HAP-1 (cell line): ENCODE data around the gene PRMT3.
"Not testable (repeated sequence)": the region's sequence is repeated elsewhere in the genome, so short reads cannot be mapped to it uniquely, and the experiment has no call there.

Experiments used
- DNase-seq, 2 experiments: peaks; one replicate each; pipeline ENCODE4 v3.0.0-alpha.2; 2016 to 2020; ENCODE audit warnings: low spot score in 2 of 2
- H3K27me3 ChIP-seq: fragments of 250-450 bp; sonication (Bioruptor Pico); 2 replicates; pipeline ENCODE4 v1.5.1; 2020; ENCODE audit warnings: low read depth, mild to moderate bottlenecking, moderate library complexity
- H3K36me3 ChIP-seq: fragments of 250-450 bp; sonication (Bioruptor Pico); replicated peaks from 2 replicates; pipeline ENCODE4 v1.5.1; 2020; ENCODE audit warnings: mild to moderate bottlenecking
- H3K4me1 ChIP-seq: fragments of 250-450 bp; sonication (Bioruptor Pico); 2 replicates; pipeline ENCODE4 v1.5.1; 2020; ENCODE audit warnings: mild to moderate bottlenecking
- H3K4me3 ChIP-seq: fragments of 250-450 bp; sonication (Bioruptor Pico); 2 replicates; pipeline ENCODE4 v1.5.1; 2020; ENCODE audit warnings: mild to moderate bottlenecking, moderate library complexity
- H3K9me3 ChIP-seq: fragments of 250-450 bp; sonication (Bioruptor Pico); 2 replicates; pipeline ENCODE4 v1.5.1; 2020; ENCODE audit warnings: mild to moderate bottlenecking, moderate library complexity
- in situ Hi-C: fragments of 300-500 bp; cut with MboI; formaldehyde crosslinking; loops from 3 replicates; pipeline ENCODE4 v1.14.3; 2020; ENCODE audit warnings: low sequenced_read_pairs, inconsistent platforms, mixed read lengths

Gene PRMT3

DNA sequence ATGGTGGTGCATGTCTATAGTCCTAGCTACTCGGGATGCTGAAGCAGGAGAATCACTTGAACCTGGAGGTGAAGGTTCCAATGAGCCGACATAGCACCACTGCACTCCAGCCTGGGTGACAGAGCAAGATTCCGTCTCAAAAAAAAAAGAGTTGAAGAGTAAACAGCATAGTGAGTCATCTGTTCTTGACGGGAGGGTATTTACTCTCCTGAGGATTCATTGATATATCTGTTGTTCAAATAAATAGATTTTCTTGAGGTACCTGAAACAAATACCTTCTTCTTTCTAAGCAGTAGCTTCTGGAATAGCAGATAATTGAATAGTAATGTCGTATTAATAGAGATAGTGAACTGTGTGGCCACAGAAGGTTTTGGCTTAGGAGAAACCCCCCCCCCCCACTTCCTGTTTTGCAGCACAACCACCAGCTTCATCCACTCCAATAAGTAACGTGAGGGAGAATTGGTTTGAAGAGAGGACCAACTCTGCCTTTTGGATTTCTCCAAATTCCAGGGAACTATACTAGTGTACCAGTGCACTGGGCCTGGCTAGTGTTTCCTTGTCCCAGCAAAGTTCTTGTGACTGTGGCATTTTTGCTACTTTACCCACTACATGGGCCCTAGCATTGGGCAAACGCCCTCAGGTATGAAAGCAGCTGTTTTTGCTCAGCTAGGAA, 90.0 kb downstream of the PRMT3 start:
- in situ Hi-C loops: no loop called here
- H3K4me3 ChIP-seq: no peak overlapping the region

DNA sequence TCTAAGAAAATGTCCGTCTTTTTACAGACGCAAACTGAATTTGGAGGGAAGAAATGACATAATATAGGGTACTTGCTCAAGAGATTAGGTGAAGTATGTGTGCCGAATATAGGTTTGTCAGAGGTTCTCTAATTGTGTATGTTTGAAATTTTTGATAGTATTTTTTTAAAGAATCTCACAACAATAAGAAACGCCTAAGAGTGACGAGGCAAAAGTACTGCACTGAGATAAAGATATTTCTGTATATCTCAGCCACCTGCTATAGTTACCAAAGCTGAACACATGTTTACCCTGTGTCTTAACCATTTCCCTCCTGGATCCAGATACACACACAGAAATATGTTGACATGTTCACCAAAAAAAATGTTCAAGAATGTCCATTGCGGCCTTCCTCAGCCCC, 92.0 kb downstream of the PRMT3 start:
- Histone ChIP-seq H3K9me3 (no peaks in the 10 kb centered on the region), H3K4me1 (peaks cover 14% of the 10 kb centered on the region), H3K27me3 (no peaks in the 10 kb centered on the region), H3K4me3 (no peak overlapping the region), H3K36me3 (no peaks in the 10 kb centered on the region; the same call in none of the 2 replicates)
- no peak for DNase-seq
- in situ Hi-C loops: no loop called here

More for the DNA sequence above, 90.0 kb downstream of the PRMT3 start:
- Histone ChIP-seq H3K4me1 (peaks cover 23% of the 10 kb centered on the region), H3K9me3 (no peaks in the 10 kb centered on the region), H3K27me3 (no peaks in the 10 kb centered on the region), H3K36me3 (no peaks in the 10 kb centered on the region; the same call in 1 of the 2 replicates)
- DNase-seq: no peak

DNA sequence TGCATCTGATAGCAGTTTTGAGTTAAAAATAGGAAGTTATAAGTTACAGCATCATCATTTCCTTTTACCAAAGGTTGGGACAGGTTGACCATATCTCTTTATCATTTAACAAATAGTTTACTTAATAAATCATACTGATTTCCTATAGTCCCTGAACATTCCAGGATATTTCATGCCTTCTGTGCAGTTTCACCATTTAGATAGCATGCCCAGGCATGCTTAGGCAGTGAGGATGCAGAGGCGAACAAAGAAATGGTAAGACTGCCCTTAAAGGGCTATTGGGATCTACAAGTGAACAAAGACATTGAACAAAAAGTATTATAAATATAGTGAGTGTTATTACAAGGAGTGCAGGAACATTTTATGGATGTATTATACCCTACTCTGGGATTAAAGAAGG, 96.4 kb downstream of the PRMT3 start:
- no peak for DNase-seq

GRCh38 chr11:20484416-20484815, 96.9 kb downstream of the PRMT3 start:
- H3K4me1 ChIP-seq, DNase-seq, H3K4me3 ChIP-seq, H3K9me3 ChIP-seq, H3K36me3 ChIP-seq, H3K27me3 ChIP-seq, in situ Hi-C loops: not testable (repeated sequence)

More for the DNA sequence above, 96.4 kb downstream of the PRMT3 start:
- H3K9me3 ChIP-seq: no peaks in the 10 kb centered on the region
- in situ Hi-C loops: no loop called here
- H3K4me1 ChIP-seq: no peaks in the 10 kb centered on the region
- H3K36me3 ChIP-seq: no peaks in the 10 kb centered on the region; the same call in none of the 2 replicates
- H3K4me3 ChIP-seq: no peak overlapping the region
- no peaks in the 10 kb centered on the region for H3K27me3 ChIP-seq

DNA sequence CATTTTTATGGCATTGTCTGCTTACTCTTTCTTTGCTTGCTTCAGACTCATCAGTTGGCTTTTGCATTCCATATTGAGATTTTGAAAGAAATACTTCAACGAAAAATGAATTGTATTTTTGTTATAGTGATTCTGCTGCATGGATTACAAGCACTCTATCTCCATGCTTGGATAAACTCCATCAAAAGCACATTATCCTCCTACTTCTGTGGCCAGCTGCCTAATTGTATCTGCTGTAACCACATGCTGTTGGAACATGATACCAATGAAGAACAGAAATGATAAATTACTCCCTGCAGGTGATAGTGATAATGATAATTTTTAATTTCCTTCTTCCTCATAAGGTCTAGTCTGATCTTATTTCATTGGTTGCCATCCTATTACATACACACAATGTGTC, 100.8 kb downstream of the PRMT3 start:
- in situ Hi-C loops: no loop called here
- Histone ChIP-seq H3K9me3 (no peaks in the 10 kb centered on the region), H3K4me1 (peaks cover 7% of the 10 kb centered on the region; the same call in 1 of the 2 replicates), H3K27me3 (no peaks in the 10 kb centered on the region), H3K36me3 (peaks cover 3% of the 10 kb centered on the region; the same call in 1 of the 2 replicates), H3K4me3 (no peak overlapping the region)
- no peak for DNase-seq

DNA sequence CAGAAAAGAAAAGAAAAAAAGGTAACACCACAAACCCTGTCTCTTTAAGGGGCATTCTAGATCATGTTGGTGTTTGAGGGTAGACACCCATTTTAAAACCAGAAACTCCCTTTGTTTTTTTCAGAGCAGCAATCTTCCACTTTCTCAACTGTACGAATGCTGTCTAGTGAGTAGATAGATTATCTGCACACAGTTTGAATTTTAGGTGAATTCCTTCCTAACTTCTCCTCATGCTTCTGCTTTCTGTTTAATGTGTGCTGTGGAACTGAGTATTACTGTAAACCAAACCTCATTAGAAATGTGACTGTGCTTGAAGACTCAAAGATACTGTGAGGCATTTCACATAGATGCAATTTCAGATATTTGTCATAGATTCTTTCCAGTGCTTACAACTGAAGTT, 102.4 kb downstream of the PRMT3 start:
- H3K4me1 ChIP-seq: peaks cover 7% of the 10 kb centered on the region; the same call in 1 of the 2 replicates
- H3K4me3 ChIP-seq: no peak overlapping the region
- H3K27me3 ChIP-seq: no peaks in the 10 kb centered on the region
- no peak for DNase-seq
- in situ Hi-C loops: no loop called here
- peaks cover 5% of the 10 kb centered on the region; the same call in 1 of the 2 replicates for H3K36me3 ChIP-seq
- H3K9me3 ChIP-seq: no peaks in the 10 kb centered on the region

- Histone ChIP-seq H3K4me3 (no peak overlapping the region), H3K27me3 (no peaks in the 10 kb centered on the region), H3K9me3 (no peaks in the 10 kb centered on the region), H3K36me3 (peaks cover 14% of the 10 kb centered on the region; the same call in 1 of the 2 replicates), H3K4me1 (peaks cover 7% of the 10 kb centered on the region; the same call in 1 of the 2 replicates)
- DNase-seq: no peak
- in situ Hi-C loops: no loop called here
These were observed 105.8 kb downstream of the PRMT3 start for GRCh38 chr11:20493340-20493739.

DNA sequence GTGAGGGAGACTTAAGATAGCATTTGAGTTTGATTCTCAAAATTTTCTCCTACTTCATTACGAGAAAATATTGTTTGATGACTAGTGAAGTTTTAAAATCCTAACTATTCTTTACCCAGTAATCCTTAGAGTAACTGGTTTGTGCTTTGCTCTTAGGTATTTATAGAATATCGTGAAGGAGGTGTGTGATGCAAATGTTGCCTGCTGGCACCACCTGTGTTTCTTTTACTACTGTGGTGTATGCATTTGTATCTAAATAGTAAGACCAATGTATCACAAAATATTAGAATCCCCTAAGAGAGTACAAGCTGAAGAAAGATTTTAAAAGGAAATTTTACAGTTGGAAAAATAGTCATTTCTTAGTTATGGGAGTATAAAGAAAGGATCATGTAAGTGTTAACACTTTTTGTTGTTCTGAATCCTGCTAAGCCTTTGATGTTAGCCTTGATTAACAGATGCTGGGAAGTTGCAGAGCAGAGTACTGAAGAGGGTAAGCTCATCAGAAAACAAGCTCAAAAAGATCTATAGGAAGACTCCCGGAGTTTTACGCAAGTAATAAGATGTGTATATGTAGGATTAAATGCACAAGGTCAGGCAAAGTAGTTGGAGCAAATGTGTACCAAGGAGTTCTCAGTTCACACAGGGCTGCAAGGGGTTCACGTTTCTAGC, 109.7 kb downstream of the PRMT3 start:
- no peaks in the 10 kb centered on the region for H3K9me3 ChIP-seq
- in situ Hi-C loops: no loop called here
- no peaks in the 10 kb centered on the region for H3K4me1 ChIP-seq
- DNase-seq: no peak
- no peaks in the 10 kb centered on the region for H3K27me3 ChIP-seq
- H3K4me3 ChIP-seq: no peak overlapping the region
- peaks cover 10% of the 10 kb centered on the region; the same call in 1 of the 2 replicates for H3K36me3 ChIP-seq

- in situ Hi-C loops: no loop called here
- no peaks in the 10 kb centered on the region for H3K27me3 ChIP-seq
These were observed 113.7 kb downstream of the PRMT3 start for GRCh38 chr11:20501252-20501651.

DNA sequence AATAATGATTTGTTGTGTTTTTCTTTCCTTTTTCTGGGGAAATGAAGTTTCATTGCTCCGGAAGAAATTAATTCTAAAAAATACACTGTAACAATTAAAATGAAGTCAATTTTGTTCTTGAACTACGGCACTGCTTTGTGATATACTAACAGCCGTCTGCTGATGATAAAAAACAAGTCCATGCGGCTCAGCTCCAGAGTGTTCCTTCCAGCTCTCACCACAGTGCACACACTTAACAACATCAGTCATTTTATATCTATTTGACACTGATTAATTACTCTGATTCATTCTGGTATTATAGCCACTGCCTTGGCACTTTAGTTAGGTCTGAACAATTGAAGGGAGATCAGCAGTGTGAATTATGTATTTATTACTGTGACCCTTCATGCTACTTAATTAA, 114.5 kb downstream of the PRMT3 start:
- H3K27me3 ChIP-seq: no peaks in the 10 kb centered on the region
- no peaks in the 10 kb centered on the region for H3K9me3 ChIP-seq
- no peaks in the 10 kb centered on the region; the same call in 1 of the 2 replicates for H3K36me3 ChIP-seq
- no peak for DNase-seq
- H3K4me3 ChIP-seq: no peak overlapping the region
- no peaks in the 10 kb centered on the region for H3K4me1 ChIP-seq
- in situ Hi-C loops: no loop called here

More at GRCh38 chr11:20501252-20501651, 113.7 kb downstream of the PRMT3 start:
- H3K4me3 ChIP-seq: no peak overlapping the region
- H3K4me1 ChIP-seq: no peaks in the 10 kb centered on the region
- H3K36me3 ChIP-seq: no peaks in the 10 kb centered on the region; the same call in 1 of the 2 replicates
- no peak for DNase-seq
- H3K9me3 ChIP-seq: no peaks in the 10 kb centered on the region

DNA sequence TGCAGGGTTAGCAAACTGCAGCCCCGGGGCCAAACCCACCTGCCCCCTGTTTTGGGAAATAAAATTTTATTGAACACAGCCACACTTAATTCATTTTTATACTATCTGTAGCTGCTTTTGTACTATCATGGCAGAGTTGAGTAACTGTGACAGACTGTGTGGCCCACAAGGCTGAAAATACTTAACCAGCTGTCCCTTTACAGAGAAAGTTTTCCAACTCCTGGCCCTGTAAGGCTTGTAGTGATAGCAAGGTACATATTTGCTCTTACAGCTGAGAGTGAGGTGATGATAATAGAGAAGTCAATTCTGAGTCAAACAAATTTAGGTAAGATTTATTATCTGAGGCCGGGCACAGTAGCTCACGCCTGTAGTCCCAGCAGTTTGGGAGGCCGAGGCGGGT, 124.5 kb downstream of the PRMT3 start:
- DNase-seq: no peak

DNA sequence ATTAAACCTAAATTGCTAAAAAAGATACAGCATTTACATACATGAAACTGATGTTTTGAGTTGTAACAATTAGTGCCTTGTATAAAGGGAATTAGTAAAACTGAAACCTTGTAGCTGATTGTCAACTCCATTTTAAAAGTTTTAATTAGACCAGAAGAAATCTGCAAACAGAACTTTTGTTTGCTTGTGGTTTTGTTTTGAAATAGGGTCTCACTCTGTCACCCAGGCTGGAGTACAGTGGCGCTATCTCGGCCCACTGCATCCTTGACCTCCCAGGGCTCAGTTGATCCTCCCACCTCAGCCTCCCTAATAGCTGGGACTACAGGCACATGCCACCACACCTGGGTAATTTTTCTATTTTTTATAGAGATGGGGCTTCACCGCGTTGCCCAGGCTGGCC, 125.4 kb downstream of the PRMT3 start:
- H3K36me3 ChIP-seq: no peaks in the 10 kb centered on the region
- H3K9me3 ChIP-seq: no peaks in the 10 kb centered on the region
- no peaks in the 10 kb centered on the region for H3K27me3 ChIP-seq
- no peaks in the 10 kb centered on the region for H3K4me1 ChIP-seq
- in situ Hi-C loops: no loop called here
- no peak for DNase-seq
- H3K4me3 ChIP-seq: no peak overlapping the region

More for the DNA sequence above, 124.5 kb downstream of the PRMT3 start:
- Histone ChIP-seq H3K4me1 (no peaks in the 10 kb centered on the region), H3K36me3 (no peaks in the 10 kb centered on the region), H3K27me3 (no peaks in the 10 kb centered on the region), H3K4me3 (no peak overlapping the region), H3K9me3 (no peaks in the 10 kb centered on the region)
- in situ Hi-C loops: no loop called here

DNA sequence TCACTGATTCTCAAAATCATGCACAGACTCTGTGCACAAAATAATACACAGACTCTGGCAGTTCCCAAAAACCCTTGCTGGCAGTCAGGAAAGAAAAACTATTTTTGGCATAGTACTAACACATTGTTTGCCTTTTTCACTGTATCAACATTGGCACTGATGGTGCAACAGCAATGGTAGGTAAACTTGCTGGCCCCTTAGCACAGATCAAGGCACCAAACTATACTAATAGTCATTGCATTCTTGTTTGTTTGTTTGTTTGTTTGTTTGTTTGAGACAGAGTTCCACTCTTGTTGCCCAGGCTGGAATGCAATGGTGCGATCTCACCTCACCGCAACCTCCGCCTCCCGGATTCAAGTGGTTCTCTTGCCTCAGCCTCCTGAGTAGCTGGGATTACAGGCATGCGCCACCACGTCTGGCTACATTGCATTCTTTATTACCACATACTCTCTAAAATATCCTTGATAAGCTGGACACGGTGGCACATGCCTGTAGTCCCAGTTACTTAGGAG, 130.9 kb downstream of the PRMT3 start:
- no peaks in the 10 kb centered on the region for H3K36me3 ChIP-seq
- no peaks in the 10 kb centered on the region for H3K27me3 ChIP-seq
- H3K4me3 ChIP-seq: no peak overlapping the region
- in situ Hi-C loops: no loop called here
- no peak for DNase-seq
- H3K9me3 ChIP-seq: no peaks in the 10 kb centered on the region
- H3K4me1 ChIP-seq: 0 out of 2 replicates have a peak, but pooled peaks cover 3% of the 10 kb centered on the region

GRCh38 chr11:20522536-20522935, 135.0 kb downstream of the PRMT3 start:
- in situ Hi-C loops: no loop called here
- no peak overlapping the region for H3K4me3 ChIP-seq
- no peak for DNase-seq
- no peaks in the 10 kb centered on the region for H3K27me3 ChIP-seq
- H3K9me3 ChIP-seq: no peaks in the 10 kb centered on the region
- 0 out of 2 replicates have a peak, but pooled peaks cover 3% of the 10 kb centered on the region for H3K4me1 ChIP-seq
- H3K36me3 ChIP-seq: no peaks in the 10 kb centered on the region
